Bronchial epithelial cell (primary cell): ENCODE data around the gene CRMP1. TPM values are rescaled to one million over a fixed set of nuclear protein-coding genes. Genes with fewer than 3 reads are reported as not detected.

Source experiments
- DNase-seq: peaks from one replicate; pipeline ENCODE4 v3.0.0-alpha.2; 2010; ENCODE audit warnings: low read depth
- FAIRE-seq: peaks from 2 replicates; lab custom pipeline; 2011; peaks lifted over from hg19 to GRCh38; lab: Jason Lieb, UNC
- H3K27me3 ChIP-seq: 2 replicates; pipeline ENCODE4 v1.5.1; 2011; ENCODE audit warnings: low read length; ENCODE audit not compliant: control insufficient read depth, insufficient read depth
- H3K36me3 ChIP-seq: 2 replicates; pipeline ENCODE4 v1.5.1; 2011; ENCODE audit warnings: low read length; ENCODE audit not compliant: control insufficient read depth, insufficient read depth
- H3K4me3 ChIP-seq: 2 replicates; pipeline ENCODE4 v1.5.1; 2011; ENCODE audit warnings: mild to moderate bottlenecking, low read depth, low read length, control low read depth
- total RNA-seq: library from RNA; depleted of rRNA; stranded (reverse); fragments of >200 nt; gene quantifications from 2 replicates; pipeline ENCODE4 v1.2.1, GENCODE V29; 2014
- TF ChIP-seq, protein P1 (sequence below): IDR thresholded peaks from 2 replicates; pipeline ENCODE4 v1.5.1; 2011; ENCODE audit warnings: mild to moderate bottlenecking, moderate library complexity, low read length, control low read depth, inconsistent platforms; ENCODE audit not compliant: insufficient read depth, severe bottlenecking

The CRMP1 gene
- 0.13 TPM in 1 of 2 replicates, not detected in the other for total RNA-seq

DNA sequence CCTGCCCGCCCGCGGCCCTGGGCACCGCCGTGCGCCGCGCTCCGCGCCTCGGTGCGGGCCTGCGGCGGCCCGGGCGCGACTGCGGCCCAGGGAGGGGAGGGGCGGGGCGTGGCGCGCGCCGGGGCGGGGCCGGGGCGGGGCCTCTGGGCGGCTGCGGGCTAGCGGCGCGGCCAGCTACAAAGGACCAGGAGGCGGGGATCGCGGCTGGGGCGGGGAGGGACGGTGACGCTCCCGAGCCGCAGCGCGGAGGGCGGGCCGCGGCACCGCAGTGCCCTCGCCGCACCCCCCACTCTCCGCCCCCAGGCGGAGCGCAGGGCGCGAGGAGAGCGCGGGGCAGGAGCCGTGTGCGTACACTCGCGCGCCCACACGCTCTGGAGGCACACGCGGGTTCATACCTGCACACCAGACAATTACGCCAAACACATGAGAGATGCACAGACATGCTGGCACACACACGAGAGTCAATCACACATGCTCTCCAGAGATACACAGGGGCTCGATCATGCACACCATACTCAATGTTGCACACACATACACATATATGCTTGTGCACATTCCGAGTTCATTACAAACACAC is at the start of gene CRMP1:
TSS of gene CRMP1 (minus strand) at position 83 of the 577 bp plus-strand sequence. CDS start 117 bp downstream, outside the sequence.
- no peaks in the 10 kb centered on the region for H3K36me3 ChIP-seq
- H3K4me3 ChIP-seq: no peak within 1 kb of the TSS
- peak; percentile 55 for FAIRE-seq
- TF ChIP-seq, protein P1, sequence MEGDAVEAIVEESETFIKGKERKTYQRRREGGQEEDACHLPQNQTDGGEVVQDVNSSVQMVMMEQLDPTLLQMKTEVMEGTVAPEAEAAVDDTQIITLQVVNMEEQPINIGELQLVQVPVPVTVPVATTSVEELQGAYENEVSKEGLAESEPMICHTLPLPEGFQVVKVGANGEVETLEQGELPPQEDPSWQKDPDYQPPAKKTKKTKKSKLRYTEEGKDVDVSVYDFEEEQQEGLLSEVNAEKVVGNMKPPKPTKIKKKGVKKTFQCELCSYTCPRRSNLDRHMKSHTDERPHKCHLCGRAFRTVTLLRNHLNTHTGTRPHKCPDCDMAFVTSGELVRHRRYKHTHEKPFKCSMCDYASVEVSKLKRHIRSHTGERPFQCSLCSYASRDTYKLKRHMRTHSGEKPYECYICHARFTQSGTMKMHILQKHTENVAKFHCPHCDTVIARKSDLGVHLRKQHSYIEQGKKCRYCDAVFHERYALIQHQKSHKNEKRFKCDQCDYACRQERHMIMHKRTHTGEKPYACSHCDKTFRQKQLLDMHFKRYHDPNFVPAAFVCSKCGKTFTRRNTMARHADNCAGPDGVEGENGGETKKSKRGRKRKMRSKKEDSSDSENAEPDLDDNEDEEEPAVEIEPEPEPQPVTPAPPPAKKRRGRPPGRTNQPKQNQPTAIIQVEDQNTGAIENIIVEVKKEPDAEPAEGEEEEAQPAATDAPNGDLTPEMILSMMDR: no peak
- H3K27me3 ChIP-seq: peaks cover 40% of the 10 kb centered on the region
- DNase-seq: no peak

DNA sequence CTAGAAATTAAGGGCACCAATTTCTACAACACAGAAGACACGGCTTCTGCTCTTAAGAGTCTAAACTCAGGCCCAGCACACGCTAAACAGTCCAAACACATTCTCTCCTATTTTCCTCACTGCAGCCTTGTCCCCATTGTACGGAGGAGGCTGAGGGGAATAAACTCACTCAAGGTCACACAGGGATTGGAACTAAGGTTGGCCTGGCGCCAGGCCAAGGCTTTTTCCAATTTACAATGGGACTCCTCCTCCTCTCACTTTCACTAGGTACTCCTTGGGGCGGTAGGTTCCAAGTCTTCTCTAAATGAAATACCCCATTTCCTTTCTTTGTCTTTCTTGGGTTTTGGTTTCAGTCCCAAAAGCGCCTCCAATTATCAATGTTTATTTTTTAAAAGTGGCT is 48.7 kb upstream of the CRMP1 start:
- TF ChIP-seq, protein P1: no peak
- Histone ChIP-seq H3K4me3 (no peak overlapping the region), H3K27me3 (no peaks in the 10 kb centered on the region), H3K36me3 (no peaks in the 10 kb centered on the region)
- DNase-seq (no peak), FAIRE-seq (no peak)

DNA sequence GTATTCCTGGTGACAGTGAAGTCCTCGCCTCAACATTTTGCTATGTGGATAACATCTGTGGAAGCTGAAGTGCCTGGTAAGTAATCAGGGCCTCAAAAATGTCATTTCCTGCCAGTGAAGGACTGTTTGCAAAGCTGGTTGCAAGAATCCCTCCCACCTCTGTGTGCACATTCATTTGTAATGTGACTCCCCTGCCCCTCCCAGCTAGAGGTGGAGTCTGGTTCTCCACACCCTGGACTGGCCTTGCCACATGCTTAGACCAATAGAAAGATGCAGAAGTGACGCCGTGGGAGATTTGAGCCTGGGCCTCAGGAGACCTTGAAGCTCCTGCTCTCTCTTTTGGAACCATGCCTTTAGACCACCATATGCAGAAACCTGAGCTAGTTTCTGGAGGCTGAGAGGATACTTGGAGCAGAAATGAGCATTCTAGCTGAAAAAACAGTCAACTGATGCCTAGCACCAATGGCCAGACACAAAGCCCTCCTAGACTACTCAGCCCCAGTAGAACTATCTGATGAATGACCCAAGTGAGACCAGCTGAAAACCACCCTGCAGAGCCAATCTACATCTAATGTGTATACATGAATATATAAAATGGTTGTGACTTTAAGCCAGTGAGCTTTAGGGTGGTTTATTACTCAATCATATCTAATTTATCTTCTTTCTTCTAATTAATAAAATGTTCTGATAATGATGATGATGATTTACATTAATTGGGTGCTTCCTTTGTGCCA is 47.8 kb upstream of the CRMP1 start:
- Histone ChIP-seq H3K36me3 (no peaks in the 10 kb centered on the region), H3K4me3 (no peak overlapping the region), H3K27me3 (no peaks in the 10 kb centered on the region)
- TF ChIP-seq, protein P1: no peak
- no peak for FAIRE-seq
- DNase-seq: peak; percentile 3

DNA sequence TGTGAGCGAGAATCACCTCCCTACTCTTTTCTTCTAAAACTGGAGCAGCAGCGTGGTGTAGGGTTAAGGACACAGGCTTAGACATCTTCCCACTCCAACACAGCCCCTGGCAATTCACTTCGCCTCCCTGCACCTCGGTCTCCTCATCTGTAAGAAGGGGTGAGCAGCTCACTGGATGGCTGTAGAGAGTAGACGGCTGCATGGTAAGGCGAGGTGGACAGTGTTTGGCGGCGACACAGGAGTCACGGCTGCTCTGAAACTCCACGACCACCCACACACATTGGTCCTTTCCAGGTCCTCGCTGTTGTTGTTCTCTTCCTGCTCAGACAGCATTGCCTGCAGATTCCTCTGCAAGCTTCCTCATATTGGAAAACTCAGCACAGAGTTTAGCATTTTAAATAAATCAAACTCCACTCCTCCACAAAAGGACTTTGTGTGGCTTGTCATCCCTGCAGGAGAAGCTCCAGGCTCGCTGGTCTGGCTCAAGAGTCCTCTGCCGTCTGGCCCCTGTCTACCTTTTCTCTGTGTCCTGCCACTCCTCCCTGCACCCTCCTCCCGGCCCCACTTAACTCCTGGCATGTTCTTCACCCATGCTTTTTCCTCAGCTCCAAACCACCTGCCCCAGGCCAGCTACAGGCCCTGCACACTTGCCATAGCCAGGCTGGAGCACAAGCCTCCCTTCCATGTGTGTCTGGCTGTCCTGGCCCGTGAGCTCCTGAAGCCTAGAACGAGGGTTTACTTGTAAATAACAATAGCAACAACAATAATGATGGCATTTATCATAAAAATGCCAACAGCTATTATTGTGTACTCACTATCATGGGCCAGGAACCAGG is 41.3 kb upstream of the CRMP1 start:
- FAIRE-seq: no peak
- Histone ChIP-seq H3K4me3 (no peak overlapping the region), H3K27me3 (no peaks in the 10 kb centered on the region), H3K36me3 (no peaks in the 10 kb centered on the region)
- DNase-seq: no peak
- TF ChIP-seq, protein P1: no peak

DNA sequence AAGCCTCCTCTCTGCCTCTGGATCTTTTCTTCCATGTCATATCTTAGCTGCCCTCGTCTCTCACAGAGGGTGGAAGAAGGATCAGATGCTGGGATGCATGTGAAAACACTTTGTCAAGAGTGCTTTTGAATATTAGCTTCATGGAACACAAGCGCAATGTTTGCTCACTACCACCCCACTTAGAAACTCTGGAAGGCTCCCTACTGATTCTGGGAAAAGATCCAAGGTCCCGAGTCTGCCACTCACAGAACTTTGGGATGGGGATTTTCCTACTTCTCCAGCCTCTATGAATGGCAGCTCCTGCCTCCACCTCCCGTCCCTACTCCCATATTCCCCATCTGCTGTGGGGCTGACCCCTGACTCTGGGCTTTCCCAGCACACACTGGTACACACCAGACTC is 40.2 kb upstream of the CRMP1 start:
- TF ChIP-seq, protein P1: no peak
- Histone ChIP-seq H3K4me3 (no peak overlapping the region), H3K27me3 (no peaks in the 10 kb centered on the region), H3K36me3 (no peaks in the 10 kb centered on the region)
- FAIRE-seq (no peak), DNase-seq (no peak)
